Measurements from ENCODE around the gene SLC24A3. TPM values are rescaled to one million over a fixed set of nuclear protein-coding genes. Genes with fewer than 3 reads are reported as not detected.

SLC24A3 gene
- total and polyA plus RNA-seq, 2 of the 13 experiments (the other 11 are each of a cell fraction or from before 2014, with no cell fraction given) = not detected

DNA sequence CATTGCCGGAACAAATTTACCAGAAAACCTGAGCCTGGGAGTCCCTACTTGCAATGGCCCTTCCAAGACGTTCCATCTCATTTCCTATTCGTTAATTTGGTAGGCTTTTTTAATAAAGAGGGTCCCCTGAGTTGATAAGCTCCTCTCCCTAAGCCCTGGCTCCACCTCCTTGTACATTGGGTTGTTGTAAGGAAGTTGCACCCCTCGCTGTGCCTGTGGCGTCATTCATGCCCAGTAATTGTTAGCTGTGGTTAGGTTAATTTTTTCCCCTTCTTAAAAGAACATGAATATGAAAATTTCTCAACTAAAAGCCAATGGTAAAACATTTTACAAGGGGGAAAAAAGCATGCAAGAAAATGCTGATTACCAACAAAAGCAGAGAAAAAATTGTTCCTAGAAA is 91.9 kb downstream of the SLC24A3 start:
- Histone ChIP-seq H3K79me2 (ENCODE audit: insufficient read depth, low read length) (no peaks in the 10 kb centered on the region), H4K20me1 (ENCODE audit: insufficient read depth, low read length) (no peaks in the 10 kb centered on the region), H3K4me1 (ENCODE audit: insufficient read depth, low read length) (no peaks in the 10 kb centered on the region), H3K4me3 (replicated peaks in 1 of 3; ENCODE audit: insufficient read depth in 1 of 3, low read depth in 2 of 3, low read length in 3 of 3) (no peak overlapping the region), H3K27ac (ENCODE audit: extremely low read length, insufficient read depth, low read length) (no peak overlapping the region), H3K4me2 (ENCODE audit: low read depth, low read length) (no peak overlapping the region), H3K9me3 (ENCODE audit: low read length) (peaks cover 16% of the 10 kb centered on the region; the same call in 1 of the 2 replicates), H3K27me3 (ENCODE audit: control insufficient read depth in 1 of 2, insufficient read depth in 2 of 2, low read length in 2 of 2) (no peaks in the 10 kb centered on the region), H2AFZ (ENCODE audit: low read length) (no peak overlapping the region), H3K36me3 (replicated peaks in 1 of 2; ENCODE audit: control insufficient read depth in 1 of 2, insufficient read depth in 2 of 2, low read length in 2 of 2) (no peaks in the 10 kb centered on the region), H3K9ac (ENCODE audit: insufficient read depth, low read depth, low read length) (no peak overlapping the region)
- WGBS (ENCODE audit: low lambda C conversion rate) = 1% methylated on average over 5 of the region's 5 CpGs
- ATAC-seq (no peak), FAIRE-seq (no peak), DNase-seq (ENCODE audit: low spot score) (no peak)
- TF ChIP-seq MXD4 (CRISPR knock-in tag; IDR thresholded peaks at IDR 0.05) (no peak), MAFK (conservative IDR thresholded peaks at IDR 0.05 in 1 of 2, IDR thresholded peaks at IDR 0.05 in 1 of 2; ENCODE audit: low read length in 2 of 2) (0 out of 4 replicates have a peak, but pooled peaks of 1 of the 2 experiments have one; percentile 4), SRSF9 (IDR thresholded peaks at IDR 0.05; ENCODE audit: borderline replicate concordance, insufficient read depth, low read depth, low read length, poor library complexity, severe bottlenecking) (no peak), ZNF263 (CRISPR knock-in tag; IDR thresholded peaks at IDR 0.05) (no peak), HDAC2 (CRISPR knock-in tag; IDR thresholded peaks at IDR 0.05) (no peak), ZMYM2 (CRISPR knock-in tag; IDR thresholded peaks at IDR 0.05) (no peak), ZNF160 (CRISPR knock-in tag; IDR thresholded peaks at IDR 0.05) (no peak), AFF4 (CRISPR knock-in tag; IDR thresholded peaks at IDR 0.05) (no peak)
- ChIA-PET CTCF (ENCODE audit: low intra/inter-chr PET ratio, low total read pairs) (no interaction called here), POLR2A (no interaction called here)
- intact Hi-C loops (cut with micrococcal nuclease; ENCODE audit: unreplicated experiment) = no loop called here
- no TSS peak for BruUV-seq (replicated peaks)
- in situ Hi-C loops (cut with HindIII; ENCODE audit: extremely low pct_ligation_motif_present, low pct_unique_long_range_greater_than_20kb) = no loop called here
